NCI-H510A (cell line): ENCODE measurements around the gene XPR1.
"Not testable (repeated sequence)": the region's sequence is repeated elsewhere in the genome, so short reads cannot be mapped to it uniquely, and the experiment has no call there.

ENCODE experiments used
- DNase-seq: peaks from one replicate; lab custom pipeline; 2025; lab: John Stamatoyannopoulos, UW

Gene XPR1

DNA sequence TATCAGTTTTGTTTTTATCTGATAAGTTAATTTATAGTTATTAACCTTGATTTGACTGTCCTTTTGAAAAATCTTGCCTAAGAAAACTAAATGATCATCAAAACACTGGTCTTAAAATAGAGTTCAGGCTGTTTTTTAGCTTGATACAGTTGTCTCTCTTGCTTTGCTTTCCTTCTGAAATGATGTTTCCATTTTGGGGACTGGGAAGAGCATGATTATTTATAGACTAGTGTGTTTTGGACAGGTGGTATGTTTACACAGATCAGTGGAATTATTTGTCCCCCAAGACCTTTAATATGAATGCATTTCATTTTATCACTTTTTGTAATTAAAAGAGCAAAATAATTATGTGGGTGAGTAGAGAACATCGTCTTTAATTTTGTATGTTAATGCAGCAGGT lies 90.8 kb downstream of the XPR1 start:
- DNase-seq = no peak

DNA sequence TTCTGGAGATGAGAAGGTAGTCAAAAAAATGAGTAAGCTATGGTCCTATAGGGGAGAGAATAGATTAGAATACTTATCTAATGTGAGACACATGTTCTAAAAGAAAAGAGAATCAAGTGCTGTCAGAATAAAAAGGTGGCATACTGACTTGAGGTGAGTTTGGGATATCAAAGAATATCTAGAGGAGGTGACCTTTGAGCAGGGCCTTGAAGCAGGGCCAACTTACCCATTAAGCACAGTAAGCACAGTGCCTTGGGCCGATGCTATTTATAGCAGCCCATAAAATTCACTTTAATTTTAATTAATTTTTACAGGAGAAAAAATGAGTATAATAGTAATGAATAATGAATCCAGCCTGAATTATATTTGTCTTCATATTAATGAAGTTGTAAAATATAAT lies 92.2 kb downstream of the XPR1 start:
- DNase-seq = no peak

GRCh38 chr1:180726024-180726423 lies 94.2 kb downstream of the XPR1 start:
- DNase-seq = not testable (repeated sequence)

DNA sequence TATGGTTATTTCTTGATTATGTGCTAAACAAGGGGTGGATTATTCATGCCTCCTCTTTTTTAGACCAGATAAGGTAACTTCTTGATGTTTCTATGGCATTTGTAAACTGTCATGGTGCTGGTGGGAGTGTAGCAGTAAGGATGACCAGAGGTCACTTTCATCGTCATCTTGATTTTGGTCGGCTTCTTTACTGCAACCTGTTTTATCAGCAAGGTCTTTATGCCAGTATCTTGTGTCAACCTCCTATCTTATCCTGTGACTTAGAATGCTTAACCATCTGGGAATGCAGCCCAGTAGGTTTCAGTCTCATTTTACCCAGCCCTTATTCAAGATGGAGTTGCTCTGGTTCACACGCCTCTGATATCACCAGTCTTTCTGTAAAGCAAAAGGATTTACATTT lies 95.9 kb downstream of the XPR1 start:
- DNase-seq = not testable (repeated sequence)

DNA sequence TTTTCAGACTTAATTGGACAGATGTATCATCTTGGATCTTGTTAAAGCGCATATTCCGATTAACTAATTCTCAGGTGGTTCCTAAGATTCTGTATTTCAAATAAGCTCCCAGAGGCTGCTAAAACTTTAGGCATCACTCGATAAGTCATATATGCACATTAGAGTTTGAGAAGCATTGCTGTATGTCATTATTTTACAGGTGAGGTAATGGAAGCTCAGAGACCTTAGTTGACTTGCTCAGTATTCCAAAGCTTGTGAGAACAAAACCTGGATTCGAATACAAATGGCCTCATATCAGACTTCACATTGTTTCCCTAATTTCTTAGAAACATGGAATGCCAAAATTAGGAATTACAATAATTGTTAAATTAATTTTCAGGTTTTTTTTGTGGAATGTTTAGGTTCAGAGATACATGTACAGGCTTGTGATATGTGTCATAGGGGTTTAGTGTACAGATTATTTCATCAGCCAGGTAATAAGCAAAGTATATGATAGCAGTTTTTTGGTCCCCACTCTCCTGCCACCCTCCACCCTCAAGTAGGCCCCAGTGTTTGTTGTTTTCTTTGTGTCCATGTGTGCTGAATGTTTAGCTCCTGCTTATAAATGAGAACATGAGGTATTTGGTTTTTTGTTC lies 96.8 kb downstream of the XPR1 start:
- no peak for DNase-seq

DNA sequence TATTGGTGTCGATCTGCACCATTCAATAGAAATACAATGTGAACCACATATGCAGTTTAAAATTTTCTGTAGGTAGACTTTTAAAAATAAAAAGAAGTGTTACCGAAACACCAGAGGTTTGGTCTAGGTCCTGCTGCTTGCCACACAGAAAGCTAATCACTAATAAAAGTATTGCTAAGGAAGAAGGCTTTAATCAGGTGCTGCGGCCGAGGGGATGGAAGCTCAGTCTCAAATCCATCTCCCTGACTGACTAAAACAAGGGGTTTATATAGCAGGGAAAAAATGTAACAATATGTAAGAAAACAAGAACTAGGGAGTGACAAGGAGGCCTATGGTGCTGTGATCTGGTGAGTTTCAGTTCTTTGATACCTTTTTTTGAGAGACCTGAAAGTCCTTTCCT lies 99.3 kb downstream of the XPR1 start:
- no peak for DNase-seq

DNA sequence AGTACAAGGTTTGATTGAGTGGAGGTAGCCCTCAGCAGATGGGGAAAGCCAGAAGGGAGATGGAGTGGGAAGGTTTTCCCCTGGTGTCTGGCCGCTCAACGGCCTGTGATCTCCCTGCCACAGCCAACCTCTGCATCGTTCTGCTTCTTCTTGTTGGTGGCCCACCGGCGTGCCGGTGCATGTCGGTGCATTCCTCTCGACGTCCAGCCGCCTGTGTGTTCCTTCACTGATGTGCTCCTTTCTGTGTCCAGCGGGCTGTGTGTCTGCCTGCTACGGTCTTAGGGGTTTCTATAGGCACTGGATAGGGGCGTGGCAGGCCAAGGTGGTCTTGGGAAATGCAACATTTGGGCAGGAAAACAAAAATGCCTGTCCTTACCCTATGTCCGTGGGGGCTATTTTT lies 101.0 kb downstream of the XPR1 start:
- no peak for DNase-seq

GRCh38 chr1:180734366-180734765 lies 102.5 kb downstream of the XPR1 start:
- no peak for DNase-seq

- no peak for DNase-seq
Measured at GRCh38 chr1:180742663-180743062, 110.8 kb downstream of the XPR1 start.

DNA sequence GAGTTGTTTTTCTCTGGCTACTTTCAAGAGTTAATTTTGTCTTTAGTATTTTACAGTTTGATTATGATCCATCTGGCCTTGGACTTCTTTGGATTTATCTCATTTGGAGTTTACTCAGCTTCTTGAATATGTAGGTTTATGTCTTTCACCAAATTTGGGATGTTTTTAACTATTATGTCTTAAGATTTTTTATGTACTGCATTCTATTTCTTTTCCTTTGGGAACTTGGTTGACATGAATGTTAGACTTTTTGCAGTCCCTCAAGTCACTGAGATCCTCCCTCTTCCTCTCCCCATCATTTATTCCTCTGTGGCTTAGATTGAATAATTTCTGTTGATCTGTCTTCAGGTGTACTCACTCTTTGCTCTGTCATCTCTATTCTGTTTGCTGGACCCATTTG lies 112.0 kb downstream of the XPR1 start:
- no peak for DNase-seq

GRCh38 chr1:180745098-180745497 lies 113.3 kb downstream of the XPR1 start:
- no peak for DNase-seq

DNA sequence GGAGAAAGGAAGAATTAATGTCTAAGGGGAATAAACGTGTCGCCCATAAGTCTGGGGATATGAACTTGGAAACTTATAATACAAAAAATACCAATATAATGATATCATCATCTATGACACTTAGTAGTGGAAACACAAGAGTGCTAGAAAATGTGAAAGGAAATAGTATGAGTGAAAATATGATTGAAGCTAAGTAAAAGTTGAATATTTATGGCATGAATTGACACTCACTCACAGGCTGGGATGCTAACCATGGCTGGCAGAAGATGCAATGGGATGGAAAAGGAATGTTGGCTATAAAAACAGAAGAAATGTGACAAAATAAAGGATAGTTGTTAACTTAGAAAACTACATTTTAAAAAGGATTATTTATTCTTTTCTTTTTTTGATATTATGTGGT lies 120.1 kb downstream of the XPR1 start:
- no peak for DNase-seq

DNA sequence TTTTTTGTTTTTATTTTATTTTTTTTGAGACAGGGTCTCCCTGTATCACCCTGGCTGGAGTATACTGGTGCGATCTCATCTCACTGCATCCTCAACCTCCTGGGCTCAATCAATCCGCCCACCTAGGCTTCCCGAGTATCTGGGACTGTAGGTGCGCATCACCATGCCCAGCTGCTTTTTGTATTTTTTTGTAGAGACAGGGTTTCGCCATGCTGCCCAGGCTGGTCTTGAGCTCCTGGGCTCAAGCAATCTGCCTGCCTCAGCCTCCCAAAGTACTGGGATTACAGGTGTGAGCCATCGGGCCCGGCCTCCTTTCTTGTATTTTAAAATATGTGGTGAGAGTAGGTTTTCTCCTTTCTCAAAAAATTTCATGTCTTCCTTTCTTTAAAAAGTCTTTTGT lies 122.6 kb downstream of the XPR1 start:
- no peak for DNase-seq

DNA sequence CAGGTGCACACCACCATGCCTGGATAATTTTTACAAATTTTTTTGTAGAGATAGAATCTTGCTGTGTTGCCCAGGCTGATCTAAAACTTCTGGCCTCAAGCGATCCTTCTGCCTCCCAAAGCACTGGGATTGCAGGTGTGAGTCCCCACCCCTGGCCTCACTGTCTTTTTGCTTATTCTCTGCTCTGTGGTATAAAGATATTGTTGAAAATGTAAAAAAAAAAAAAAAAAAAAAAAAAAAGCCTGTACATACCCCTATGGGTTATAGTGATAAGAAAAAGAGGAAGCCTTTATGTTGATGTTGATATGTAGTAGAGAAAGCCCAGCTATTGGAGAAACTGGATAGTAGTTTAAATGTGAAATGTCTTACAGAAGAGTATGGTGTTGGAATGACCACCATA lies 125.8 kb downstream of the XPR1 start:
- DNase-seq = no peak

GRCh38 chr1:180762796-180763195 lies 131.0 kb downstream of the XPR1 start:
- DNase-seq = no peak

DNA sequence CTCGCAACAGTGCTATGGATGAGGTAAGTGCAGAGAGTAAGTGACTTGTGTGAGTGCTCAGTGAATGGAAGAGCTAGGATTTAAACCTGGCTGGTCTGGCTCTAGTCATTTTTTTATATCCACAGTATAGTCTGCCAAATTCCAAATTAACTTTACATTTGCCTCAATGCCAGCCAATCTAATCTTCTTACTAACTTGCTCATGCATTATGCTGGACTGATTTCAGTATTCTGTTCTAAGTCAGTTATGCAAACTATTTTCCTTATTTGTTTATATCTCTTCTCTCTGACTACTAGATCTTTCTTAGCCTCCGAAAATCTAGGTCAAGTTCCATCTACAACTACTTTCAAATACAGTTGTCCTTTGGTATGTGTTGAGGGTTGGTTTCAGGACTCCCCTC lies 133.3 kb downstream of the XPR1 start:
- no peak for DNase-seq

GRCh38 chr1:180769889-180770288 lies 138.1 kb downstream of the XPR1 start:
- no peak for DNase-seq

GRCh38 chr1:180773210-180773865 lies 141.5 kb downstream of the XPR1 start:
- DNase-seq = no peak

- no peak for DNase-seq
Measured at GRCh38 chr1:180775801-180776200, 144.0 kb downstream of the XPR1 start.

- DNase-seq = no peak
Measured at GRCh38 chr1:180777072-180777689, 145.4 kb downstream of the XPR1 start.

DNA sequence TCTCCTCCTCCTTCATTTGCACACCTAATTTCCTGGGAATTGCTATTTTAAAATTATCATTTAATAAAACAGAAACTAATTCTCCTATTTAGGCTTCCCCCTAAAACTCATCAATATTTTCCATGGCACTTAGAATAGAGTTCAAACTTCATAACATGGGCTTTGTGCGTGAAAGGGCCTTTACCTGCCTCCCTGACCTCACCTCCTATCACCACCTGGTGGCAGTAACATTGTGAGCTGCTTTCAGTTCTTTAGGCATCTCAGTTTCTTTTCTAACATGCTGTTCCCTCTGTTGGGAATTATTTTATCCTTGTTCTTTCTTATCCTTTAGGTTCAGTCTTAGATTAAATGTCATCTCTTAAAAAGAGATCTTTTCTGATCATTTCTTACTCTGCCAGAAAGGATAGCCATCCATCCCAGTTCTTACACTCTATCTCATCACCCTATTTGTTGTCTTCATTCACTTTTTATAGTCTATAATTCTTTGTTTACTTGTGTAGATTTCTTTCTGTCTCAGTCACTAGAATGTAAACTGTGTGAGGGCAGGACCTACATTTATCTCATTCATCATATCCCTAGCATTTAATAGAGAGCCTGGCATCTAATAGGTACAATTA lies 147.1 kb downstream of the XPR1 start:
- no peak for DNase-seq

DNA sequence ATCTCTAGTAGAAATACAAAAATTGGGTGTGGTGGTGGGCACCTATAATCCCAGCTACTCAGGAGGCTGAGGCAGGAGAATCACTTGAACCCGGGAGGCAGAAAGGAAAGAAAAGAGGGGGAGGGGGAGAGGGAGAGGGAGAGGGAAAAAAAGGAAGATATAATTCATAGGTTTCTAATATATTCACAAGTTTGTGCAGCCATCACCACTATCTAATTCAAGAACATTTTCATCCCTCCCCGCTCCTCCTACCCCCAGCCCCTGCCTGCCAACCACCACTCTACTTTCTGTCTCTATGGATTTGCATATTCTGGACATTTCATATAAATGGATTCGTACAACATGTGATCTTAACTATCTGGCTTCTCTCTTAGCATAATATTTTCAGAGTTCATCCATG lies 147.8 kb downstream of the XPR1 start:
- DNase-seq = no peak

- DNase-seq = no peak
Measured at GRCh38 chr1:180781718-180782117, 149.9 kb downstream of the XPR1 start.
